SK-N-MC (cell line): ENCODE measurements around the gene CACNA1E.

ENCODE experiments used
- EZH2 ChIP-seq: fragments of 200-600 bp; sonication (generic); IDR thresholded peaks from one replicate; pipeline ENCODE4 v1.6.1; 2017; ENCODE audit warnings: antibody characterized with exemption
- FOXP2 ChIP-seq: optimal IDR thresholded peaks from 2 replicates; pipeline ENCODE3; 2011; ENCODE audit warnings: mild to moderate bottlenecking, moderate library complexity; ENCODE audit not compliant: insufficient read depth; ENCODE audit errors: extremely low read length, control extremely low read depth
- POLR2AphosphoS5 ChIP-seq: IDR thresholded peaks from 2 replicates; pipeline ENCODE4 v1.6.1; 2012; ENCODE audit warnings: mild to moderate bottlenecking, low read depth, low read length, borderline replicate concordance

DNA sequence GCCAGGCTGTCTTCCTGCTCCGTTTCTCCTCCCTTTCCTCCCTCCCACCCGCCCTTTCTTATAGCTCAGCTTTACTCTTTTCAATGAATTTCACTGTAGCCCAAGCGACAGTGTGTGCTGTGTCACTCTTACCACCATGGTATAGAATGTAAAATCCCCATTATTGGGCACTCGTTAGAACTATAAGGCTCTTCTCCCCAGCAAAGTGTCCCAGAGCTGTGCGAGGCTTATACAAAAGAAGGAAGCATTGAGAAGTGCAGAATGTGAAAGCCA, 192.5 kb downstream of the CACNA1E start:
- TF ChIP-seq EZH2, result no peak
- TF ChIP-seq FOXP2, result no peak
- TF ChIP-seq POLR2AphosphoS5, result no peak
